Neuron (in vitro differentiated cells): Measurements from ENCODE around the gene MYO16.
A peak's percentile ranks its signal among the peaks of the same experiment; 100 is the strongest.

ENCODE experiments used
- H2AFZ ChIP-seq: one replicate; pipeline ENCODE4 v1.6.1; 2013; ENCODE audit warnings: low read depth, mild to moderate bottlenecking, inconsistent platforms, low read length, moderate library complexity
- H3K27me3 ChIP-seq: one replicate; pipeline ENCODE4 v1.6.1; 2013; ENCODE audit warnings: low read length; ENCODE audit not compliant: insufficient read depth
- H3K36me3 ChIP-seq: one replicate; pipeline ENCODE4 v1.6.1; 2013; ENCODE audit warnings: low read length; ENCODE audit not compliant: insufficient read depth
- H3K4me1 ChIP-seq: one replicate; pipeline ENCODE4 v1.6.1; 2013; ENCODE audit warnings: low read length; ENCODE audit not compliant: insufficient read depth
- H3K4me3 ChIP-seq: 2 replicates; pipeline ENCODE4 v1.5.1; 2013; ENCODE audit warnings: mild to moderate bottlenecking, low read length, moderate library complexity
- H3K9me3 ChIP-seq: one replicate; pipeline ENCODE4 v1.6.1; 2013; ENCODE audit warnings: low read length

The MYO16 gene

GRCh38 chr13:108725471-108725870 is 96.1 kb downstream of the MYO16 start:
- Histone ChIP-seq H3K4me1 (peaks cover 7% of the 10 kb centered on the region), H3K36me3 (no peaks in the 10 kb centered on the region), H3K4me3 (no peak overlapping the region), H3K9me3 (no peaks in the 10 kb centered on the region), H2AFZ (no peak overlapping the region), H3K27me3 (no peaks in the 10 kb centered on the region)

- Histone ChIP-seq H3K27me3 (no peaks in the 10 kb centered on the region), H3K36me3 (no peaks in the 10 kb centered on the region), H3K4me3 (no peak overlapping the region), H3K4me1 (peaks cover 10% of the 10 kb centered on the region), H3K9me3 (no peaks in the 10 kb centered on the region), H2AFZ (no peak overlapping the region)
These were observed 99.0 kb downstream of the MYO16 start for GRCh38 chr13:108728370-108728769.

- H3K36me3 ChIP-seq: no peaks in the 10 kb centered on the region
- H3K9me3 ChIP-seq: no peaks in the 10 kb centered on the region
These were observed 103.7 kb downstream of the MYO16 start for GRCh38 chr13:108733022-108733560.

GRCh38 chr13:108734676-108735075 is 105.3 kb downstream of the MYO16 start:
- no peaks in the 10 kb centered on the region for H3K9me3 ChIP-seq

More at GRCh38 chr13:108733022-108733560, 103.7 kb downstream of the MYO16 start:
- Histone ChIP-seq H2AFZ (no peak overlapping the region), H3K4me3 (no peak overlapping the region), H3K27me3 (no peaks in the 10 kb centered on the region), H3K4me1 (peaks cover 3% of the 10 kb centered on the region)

GRCh38 chr13:108741930-108742329 is 112.5 kb downstream of the MYO16 start:
- no peaks in the 10 kb centered on the region for H3K36me3 ChIP-seq
- peaks cover 2% of the 10 kb centered on the region for H3K9me3 ChIP-seq
- H2AFZ ChIP-seq: no peak overlapping the region
- H3K27me3 ChIP-seq: no peaks in the 10 kb centered on the region
- H3K4me3 ChIP-seq: no peak overlapping the region
- H3K4me1 ChIP-seq: peaks cover 10% of the 10 kb centered on the region

More at GRCh38 chr13:108734676-108735075, 105.3 kb downstream of the MYO16 start:
- no peak overlapping the region for H2AFZ ChIP-seq
- H3K4me3 ChIP-seq: no peak overlapping the region
- no peaks in the 10 kb centered on the region for H3K36me3 ChIP-seq
- H3K27me3 ChIP-seq: no peaks in the 10 kb centered on the region
- peaks cover 3% of the 10 kb centered on the region for H3K4me1 ChIP-seq

- Histone ChIP-seq H3K4me1 (peaks cover 10% of the 10 kb centered on the region), H3K4me3 (no peak overlapping the region), H3K36me3 (no peaks in the 10 kb centered on the region), H2AFZ (peak overlapping the region; percentile 67), H3K9me3 (peaks cover 2% of the 10 kb centered on the region), H3K27me3 (no peaks in the 10 kb centered on the region)
These were observed 113.5 kb downstream of the MYO16 start for GRCh38 chr13:108742701-108743451.

- Histone ChIP-seq H3K36me3 (no peaks in the 10 kb centered on the region), H3K9me3 (peaks cover 2% of the 10 kb centered on the region), H3K27me3 (no peaks in the 10 kb centered on the region), H3K4me1 (peaks cover 10% of the 10 kb centered on the region), H2AFZ (no peak overlapping the region), H3K4me3 (no peak overlapping the region)
These were observed 114.1 kb downstream of the MYO16 start for GRCh38 chr13:108743522-108743921.

GRCh38 chr13:108747843-108748242 is 118.4 kb downstream of the MYO16 start:
- Histone ChIP-seq H3K4me1 (peaks cover 5% of the 10 kb centered on the region), H3K27me3 (no peaks in the 10 kb centered on the region), H2AFZ (no peak overlapping the region)

GRCh38 chr13:108752276-108752675 is 122.9 kb downstream of the MYO16 start:
- Histone ChIP-seq H3K9me3 (peaks cover 3% of the 10 kb centered on the region), H3K27me3 (no peaks in the 10 kb centered on the region), H3K4me1 (peaks cover 2% of the 10 kb centered on the region), H3K4me3 (no peak overlapping the region), H2AFZ (no peak overlapping the region), H3K36me3 (no peaks in the 10 kb centered on the region)

More at GRCh38 chr13:108747843-108748242, 118.4 kb downstream of the MYO16 start:
- Histone ChIP-seq H3K4me3 (no peak overlapping the region), H3K36me3 (no peaks in the 10 kb centered on the region), H3K9me3 (no peaks in the 10 kb centered on the region)

- Histone ChIP-seq H3K9me3 (peaks cover 3% of the 10 kb centered on the region), H2AFZ (no peak overlapping the region), H3K36me3 (no peaks in the 10 kb centered on the region), H3K27me3 (no peaks in the 10 kb centered on the region), H3K4me3 (no peak overlapping the region), H3K4me1 (peaks cover 2% of the 10 kb centered on the region)
These were observed 125.7 kb downstream of the MYO16 start for GRCh38 chr13:108755083-108755482.

- H3K27me3 ChIP-seq: no peaks in the 10 kb centered on the region
- no peaks in the 10 kb centered on the region for H3K9me3 ChIP-seq
- H3K4me1 ChIP-seq: peaks cover under 1% of the 10 kb centered on the region
- no peaks in the 10 kb centered on the region for H3K36me3 ChIP-seq
- H2AFZ ChIP-seq: no peak overlapping the region
- no peak overlapping the region for H3K4me3 ChIP-seq
These were observed 130.7 kb downstream of the MYO16 start for GRCh38 chr13:108760129-108760528.

- Histone ChIP-seq H3K9me3 (no peaks in the 10 kb centered on the region), H3K27me3 (no peaks in the 10 kb centered on the region), H3K4me3 (no peak overlapping the region), H2AFZ (no peak overlapping the region), H3K36me3 (no peaks in the 10 kb centered on the region), H3K4me1 (no peaks in the 10 kb centered on the region)
These were observed 131.1 kb downstream of the MYO16 start for GRCh38 chr13:108760541-108760940.

- Histone ChIP-seq H2AFZ (no peak overlapping the region), H3K4me1 (no peaks in the 10 kb centered on the region), H3K9me3 (no peaks in the 10 kb centered on the region), H3K4me3 (no peak overlapping the region), H3K27me3 (no peaks in the 10 kb centered on the region), H3K36me3 (no peaks in the 10 kb centered on the region)
These were observed 138.6 kb downstream of the MYO16 start for GRCh38 chr13:108768035-108768434.
